ENCODE measurements around the gene MAFB. TPM values are rescaled to one million over a fixed set of nuclear protein-coding genes. Genes with fewer than 3 reads are reported as not detected.

Gene MAFB
- total and polyA plus RNA-seq, 4 donors: 7.7 to 161 (median 41.3) TPM

DNA sequence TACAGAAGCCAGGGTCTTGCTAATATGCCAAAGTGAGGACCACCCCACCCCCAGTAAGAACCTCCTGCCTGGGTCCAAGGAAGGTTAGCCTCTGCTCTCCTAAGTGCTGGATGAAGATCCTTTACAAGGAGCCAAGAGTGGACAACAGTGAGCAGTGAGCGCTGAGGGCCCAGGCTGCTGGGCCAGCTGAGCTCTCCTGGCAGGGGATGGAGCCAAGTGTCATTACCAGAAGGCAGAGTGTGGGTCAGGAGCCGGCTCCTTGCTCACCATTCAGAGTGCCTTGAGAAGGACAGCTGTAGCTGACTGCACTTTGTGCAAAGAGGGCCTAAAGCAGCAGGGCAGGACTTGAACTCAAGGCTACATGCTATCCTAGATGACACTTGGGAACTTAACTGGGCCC lies 16.9 kb downstream of the MAFB start:
- no peak for ATAC-seq (ENCODE audit: insufficient read depth, low FRiP score)
- 85 to 97% methylated on average over 2 of the region's 2 CpGs for WGBS, 2 donors
- Histone ChIP-seq H3K4me1 (ENCODE audit: control insufficient read depth in 5 of 5, insufficient read depth in 5 of 5, low read length in 5 of 5) (peaks cover 0 to 6% (median 0%) of the 10 kb centered on the region in 5 donors), H3K36me3 (ENCODE audit: control insufficient read depth in 4 of 4, insufficient read depth in 4 of 4, low read length in 4 of 4) (no peaks in the 10 kb centered on the region), H3K4me3 (no peak overlapping the region), H3K9me3 (ENCODE audit: control insufficient read depth in 4 of 4, insufficient read depth in 3 of 4, low read length in 3 of 4) (no peaks in the 10 kb centered on the region), H3K9ac (ENCODE audit: insufficient read depth in 1 of 2, low read length in 2 of 2) (no peak overlapping the region), H3K27ac (ENCODE audit: low read depth in 1 of 2, low read length in 1 of 2) (no peak overlapping the region), H3K27me3 (ENCODE audit: control insufficient read depth in 3 of 3, insufficient read depth in 3 of 3, low read length in 2 of 3) (no peaks in the 10 kb centered on the region)
- no peak for DNase-seq
- TF ChIP-seq, protein P1, sequence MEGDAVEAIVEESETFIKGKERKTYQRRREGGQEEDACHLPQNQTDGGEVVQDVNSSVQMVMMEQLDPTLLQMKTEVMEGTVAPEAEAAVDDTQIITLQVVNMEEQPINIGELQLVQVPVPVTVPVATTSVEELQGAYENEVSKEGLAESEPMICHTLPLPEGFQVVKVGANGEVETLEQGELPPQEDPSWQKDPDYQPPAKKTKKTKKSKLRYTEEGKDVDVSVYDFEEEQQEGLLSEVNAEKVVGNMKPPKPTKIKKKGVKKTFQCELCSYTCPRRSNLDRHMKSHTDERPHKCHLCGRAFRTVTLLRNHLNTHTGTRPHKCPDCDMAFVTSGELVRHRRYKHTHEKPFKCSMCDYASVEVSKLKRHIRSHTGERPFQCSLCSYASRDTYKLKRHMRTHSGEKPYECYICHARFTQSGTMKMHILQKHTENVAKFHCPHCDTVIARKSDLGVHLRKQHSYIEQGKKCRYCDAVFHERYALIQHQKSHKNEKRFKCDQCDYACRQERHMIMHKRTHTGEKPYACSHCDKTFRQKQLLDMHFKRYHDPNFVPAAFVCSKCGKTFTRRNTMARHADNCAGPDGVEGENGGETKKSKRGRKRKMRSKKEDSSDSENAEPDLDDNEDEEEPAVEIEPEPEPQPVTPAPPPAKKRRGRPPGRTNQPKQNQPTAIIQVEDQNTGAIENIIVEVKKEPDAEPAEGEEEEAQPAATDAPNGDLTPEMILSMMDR (IDR thresholded peaks at IDR 0.05; ENCODE audit: control extremely low read depth, extremely low read depth): no peak

DNA sequence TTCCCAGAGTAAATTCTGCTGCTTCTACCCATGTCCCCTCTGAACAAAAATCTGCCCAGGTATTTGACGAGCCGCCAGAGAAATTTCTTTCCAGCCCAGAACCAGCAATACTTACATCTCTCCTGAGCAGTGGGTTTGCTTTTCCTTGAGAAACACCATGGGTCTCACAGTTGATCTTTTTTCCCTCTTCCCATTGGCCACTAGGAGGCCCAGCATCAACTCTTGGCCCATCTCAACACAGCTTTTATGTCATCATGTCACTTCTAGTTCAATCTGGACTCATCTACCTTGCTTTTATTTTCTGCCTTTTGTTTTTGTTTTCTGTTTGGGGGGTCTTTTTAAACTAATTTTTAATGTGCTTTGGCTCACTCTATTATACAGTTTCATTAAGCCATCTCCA lies 18.8 kb downstream of the MAFB start:
- Histone ChIP-seq H3K36me3 (ENCODE audit: control insufficient read depth in 4 of 4, insufficient read depth in 4 of 4, low read length in 4 of 4) (no peaks in the 10 kb centered on the region), H3K27ac (ENCODE audit: low read depth in 1 of 2, low read length in 1 of 2) (no peak overlapping the region), H3K4me3 (no peak overlapping the region), H3K9me3 (ENCODE audit: control insufficient read depth in 4 of 4, insufficient read depth in 3 of 4, low read length in 3 of 4) (no peaks in the 10 kb centered on the region), H3K27me3 (ENCODE audit: control insufficient read depth in 3 of 3, insufficient read depth in 3 of 3, low read length in 2 of 3) (no peaks in the 10 kb centered on the region), H3K4me1 (ENCODE audit: control insufficient read depth in 5 of 5, insufficient read depth in 5 of 5, low read length in 5 of 5) (peaks cover 0 to 6% (median 0%) of the 10 kb centered on the region in 5 donors), H3K9ac (ENCODE audit: insufficient read depth in 1 of 2, low read length in 2 of 2) (no peak overlapping the region)
- DNase-seq (no peak), ATAC-seq (ENCODE audit: insufficient read depth, low FRiP score) (no peak)
- TF ChIP-seq, protein P1 (IDR thresholded peaks at IDR 0.05; ENCODE audit: control extremely low read depth, extremely low read depth): no peak
- WGBS, 2 donors: 98 to 100% methylated on average over 2 of the region's 2 CpGs

DNA sequence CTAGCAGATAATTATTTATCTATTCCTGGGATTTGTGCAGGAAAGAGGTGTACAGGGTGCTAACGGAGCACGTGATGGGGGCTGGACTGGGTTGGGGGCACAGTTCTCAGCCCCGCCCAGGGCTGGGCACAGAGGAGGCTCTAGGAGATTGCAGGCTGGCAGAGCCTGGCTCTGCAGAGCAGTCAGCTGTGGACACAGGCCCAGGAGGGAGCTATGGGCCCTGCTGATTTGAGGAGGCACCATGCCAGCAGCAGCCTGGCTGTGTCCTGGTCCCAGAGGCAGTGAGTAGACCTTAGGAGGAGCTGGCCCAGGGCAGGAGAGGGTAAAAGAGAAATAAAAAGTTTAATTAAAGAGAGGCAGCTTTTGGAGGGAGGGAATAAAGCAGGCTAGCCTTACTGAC lies 19.3 kb downstream of the MAFB start:
- ATAC-seq (ENCODE audit: insufficient read depth, low FRiP score) (no peak), DNase-seq (no peak)
- no peaks in the 10 kb centered on the region for H3K27me3 ChIP-seq (ENCODE audit: control insufficient read depth in 3 of 3, insufficient read depth in 3 of 3, low read length in 2 of 3)
- no peak overlapping the region for H3K4me3 ChIP-seq
- H3K9me3 ChIP-seq (ENCODE audit: control insufficient read depth in 4 of 4, insufficient read depth in 3 of 4, low read length in 3 of 4): no peaks in the 10 kb centered on the region
- TF ChIP-seq, protein P1 (IDR thresholded peaks at IDR 0.05; ENCODE audit: control extremely low read depth, extremely low read depth): no peak
- no peak overlapping the region for H3K9ac ChIP-seq (ENCODE audit: insufficient read depth in 1 of 2, low read length in 2 of 2)
- WGBS, 2 donors: 91 to 92% methylated on average over 3 of the region's 3 CpGs
- H3K36me3 ChIP-seq (ENCODE audit: control insufficient read depth in 4 of 4, insufficient read depth in 4 of 4, low read length in 4 of 4): no peaks in the 10 kb centered on the region
- peaks cover 0 to 6% (median 0%) of the 10 kb centered on the region in 5 donors for H3K4me1 ChIP-seq (ENCODE audit: control insufficient read depth in 5 of 5, insufficient read depth in 5 of 5, low read length in 5 of 5)
- H3K27ac ChIP-seq (ENCODE audit: low read depth in 1 of 2, low read length in 1 of 2): no peak overlapping the region
